ENCODE data around the gene PNPLA2.
A peak's percentile ranks its signal among the peaks of the same experiment; 100 is the strongest.

Gene PNPLA2

DNA sequence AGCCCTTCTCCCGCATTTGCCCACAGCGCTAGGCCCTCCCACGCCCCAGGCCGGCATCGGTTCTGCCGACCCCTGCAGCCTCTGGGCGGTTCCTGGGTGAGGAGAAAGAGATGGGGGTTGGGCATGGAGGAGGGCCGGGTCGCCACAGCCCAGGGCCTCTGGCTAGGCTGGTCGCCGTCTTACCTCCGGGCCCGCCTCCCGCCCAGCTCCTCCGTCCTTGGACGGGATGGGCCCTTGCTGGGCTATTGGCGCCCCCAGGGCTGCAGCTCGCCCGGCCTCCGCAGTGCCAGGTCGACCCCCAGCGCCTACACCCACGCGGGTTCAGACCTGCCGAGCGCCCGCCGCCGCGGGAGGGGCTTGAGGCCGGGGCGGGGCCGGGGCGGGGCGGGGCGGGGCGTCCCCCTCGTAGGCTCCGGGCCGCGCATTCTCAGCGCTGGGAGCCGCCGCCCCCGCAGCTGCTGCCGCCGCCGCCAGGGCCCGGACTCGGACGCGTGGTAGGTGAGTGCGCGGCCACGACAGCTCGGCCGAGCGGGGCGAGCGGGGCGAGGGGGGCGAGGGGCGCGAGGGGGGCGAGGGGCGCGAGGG is 13.9 kb downstream of the PNPLA2 start, which contains the start of gene CD151:
CD151 (plus strand) TSS at position 424 of the 585 bp plus-strand sequence. CDS start 3,118 bp downstream, outside the sequence.
- no peak for DNase-seq

DNA sequence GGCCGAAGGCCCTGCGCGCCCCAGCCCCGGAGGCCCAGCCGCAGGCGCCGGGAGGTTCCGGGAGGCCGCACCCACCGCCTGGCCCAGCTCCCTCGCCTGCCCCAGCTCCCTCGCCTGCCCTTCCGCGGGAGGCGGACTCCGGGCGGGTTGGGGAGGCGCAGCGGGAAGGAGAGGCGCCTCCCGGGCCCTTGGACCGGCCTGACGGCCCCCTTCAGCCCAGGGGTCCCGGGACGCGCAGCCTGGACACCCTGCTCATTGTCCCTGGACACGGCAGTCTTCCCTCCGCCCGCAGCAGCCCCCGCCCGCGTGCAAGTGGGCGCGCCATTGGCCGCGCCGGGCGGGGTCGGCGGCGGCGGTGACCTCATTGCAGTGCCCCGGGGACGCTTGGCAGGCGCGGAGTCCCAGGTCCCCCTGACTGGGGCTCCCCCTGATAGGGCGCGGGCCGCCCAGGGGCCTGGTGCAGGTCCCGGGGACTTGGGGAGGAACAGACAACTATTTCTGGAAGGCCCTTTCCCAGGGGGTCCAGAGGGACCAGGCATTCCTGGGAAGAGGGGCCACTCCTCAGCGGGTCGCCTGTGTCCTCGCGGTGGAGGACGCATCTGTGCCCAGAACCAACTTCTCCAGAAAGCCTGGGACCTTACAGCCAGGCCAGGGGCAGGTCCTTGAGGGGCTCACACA is 14.5 kb downstream of the PNPLA2 start:
- no peak for DNase-seq

DNA sequence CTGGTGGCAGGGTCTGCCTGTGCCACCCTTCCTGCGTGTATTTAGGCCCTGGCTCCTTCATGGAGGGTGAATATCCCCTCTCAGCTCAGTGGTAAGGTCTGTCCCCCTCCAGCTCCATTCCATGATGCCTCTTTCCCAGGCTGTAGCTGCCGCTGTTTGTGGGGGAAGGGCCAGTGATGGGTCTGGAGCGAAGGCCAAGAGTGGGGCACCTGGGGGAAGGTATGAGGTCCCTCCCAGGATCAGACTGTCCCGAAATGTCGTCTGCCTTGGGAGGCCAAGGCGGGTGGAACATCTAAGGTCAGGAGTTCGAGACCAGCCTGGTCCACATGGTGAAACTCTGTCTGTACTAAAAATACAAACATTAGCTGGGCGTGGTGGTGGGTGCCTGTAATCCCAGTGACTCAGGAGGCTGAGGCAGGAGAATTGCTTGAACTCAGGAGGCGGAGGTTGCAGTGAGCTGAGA is 15.2 kb downstream of the PNPLA2 start:
- DNase-seq, result no peak

DNA sequence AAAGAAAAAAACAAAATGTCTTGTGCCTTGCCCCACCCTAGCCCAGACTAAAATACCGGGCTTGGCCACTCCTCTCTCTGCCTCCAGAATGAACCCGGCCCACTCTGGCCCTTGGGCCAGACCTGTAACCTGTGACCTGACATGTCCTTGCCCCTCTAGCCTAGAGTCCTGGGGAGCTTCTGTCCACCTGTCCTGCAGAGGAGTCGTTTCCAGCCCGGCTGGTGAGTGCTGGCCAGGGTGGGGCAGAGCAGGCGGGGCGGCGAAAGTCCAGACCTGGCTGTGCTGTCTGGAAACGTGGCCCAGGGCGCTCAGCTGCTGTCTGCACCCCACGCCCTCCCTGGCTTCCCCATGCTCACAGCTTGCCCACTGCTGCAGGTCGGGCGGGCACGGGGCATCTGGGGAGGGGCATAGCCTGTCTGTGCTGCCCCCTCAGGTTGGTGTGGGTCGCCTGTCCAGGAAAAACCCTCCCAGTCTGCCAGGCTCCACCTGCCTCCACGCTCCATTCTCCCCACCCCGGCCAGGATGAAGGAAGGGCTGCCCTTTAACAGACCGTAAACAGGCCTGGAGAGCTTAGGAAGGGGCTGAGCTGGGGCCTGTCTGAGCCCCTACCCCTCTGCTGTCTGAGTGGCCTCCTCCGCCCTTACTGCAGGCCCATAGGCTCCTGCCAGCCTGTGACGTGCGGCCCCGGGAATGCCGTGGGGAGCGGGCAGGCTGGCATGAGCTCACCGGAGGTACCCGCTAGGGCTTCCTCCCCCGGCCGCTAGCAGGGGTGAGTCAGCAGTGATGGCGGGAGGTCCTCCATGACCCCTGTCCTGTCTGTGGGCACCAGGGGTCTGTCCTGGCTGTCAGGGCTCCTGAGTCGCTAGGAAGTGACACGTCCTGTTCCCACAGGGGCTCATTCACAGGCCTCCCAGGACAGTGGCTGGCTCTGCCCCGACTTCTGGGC is 15.9 kb downstream of the PNPLA2 start:
- DNase-seq, result no peak

DNA sequence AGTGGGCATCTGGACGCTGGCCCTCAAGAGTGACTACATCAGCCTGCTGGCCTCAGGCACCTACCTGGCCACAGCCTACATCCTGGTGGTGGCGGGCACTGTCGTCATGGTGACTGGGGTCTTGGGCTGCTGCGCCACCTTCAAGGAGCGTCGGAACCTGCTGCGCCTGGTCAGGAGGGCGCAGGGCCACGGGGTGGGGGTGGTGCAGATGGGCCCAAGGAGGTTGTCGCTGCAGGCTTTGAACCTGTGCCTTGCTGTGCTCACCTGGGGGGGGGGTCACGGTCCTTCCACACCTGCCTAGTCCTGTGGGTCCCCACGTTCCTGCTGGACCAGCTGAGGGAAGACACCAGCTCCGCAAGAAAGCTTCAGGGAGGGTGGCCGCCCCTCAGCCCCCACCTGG is 17.6 kb downstream of the PNPLA2 start:
- no peak for DNase-seq

DNA sequence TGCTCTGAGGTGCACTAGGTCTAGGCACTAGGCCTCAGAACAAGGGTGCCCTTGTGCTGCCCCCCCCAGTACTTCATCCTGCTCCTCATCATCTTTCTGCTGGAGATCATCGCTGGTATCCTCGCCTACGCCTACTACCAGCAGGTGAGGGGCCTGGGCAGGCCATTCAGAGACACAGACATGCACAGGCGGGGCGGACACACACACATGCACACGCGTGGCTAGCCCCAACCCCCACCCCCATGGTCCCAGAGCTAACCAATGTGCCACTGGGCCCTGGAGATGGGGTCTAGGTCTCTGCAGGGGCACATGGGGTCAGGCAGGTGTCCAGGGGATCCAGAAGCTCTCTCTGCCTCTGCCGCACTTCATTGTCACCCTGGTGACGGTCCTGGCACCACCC is 18.0 kb downstream of the PNPLA2 start:
- DNase-seq, result no peak

DNA sequence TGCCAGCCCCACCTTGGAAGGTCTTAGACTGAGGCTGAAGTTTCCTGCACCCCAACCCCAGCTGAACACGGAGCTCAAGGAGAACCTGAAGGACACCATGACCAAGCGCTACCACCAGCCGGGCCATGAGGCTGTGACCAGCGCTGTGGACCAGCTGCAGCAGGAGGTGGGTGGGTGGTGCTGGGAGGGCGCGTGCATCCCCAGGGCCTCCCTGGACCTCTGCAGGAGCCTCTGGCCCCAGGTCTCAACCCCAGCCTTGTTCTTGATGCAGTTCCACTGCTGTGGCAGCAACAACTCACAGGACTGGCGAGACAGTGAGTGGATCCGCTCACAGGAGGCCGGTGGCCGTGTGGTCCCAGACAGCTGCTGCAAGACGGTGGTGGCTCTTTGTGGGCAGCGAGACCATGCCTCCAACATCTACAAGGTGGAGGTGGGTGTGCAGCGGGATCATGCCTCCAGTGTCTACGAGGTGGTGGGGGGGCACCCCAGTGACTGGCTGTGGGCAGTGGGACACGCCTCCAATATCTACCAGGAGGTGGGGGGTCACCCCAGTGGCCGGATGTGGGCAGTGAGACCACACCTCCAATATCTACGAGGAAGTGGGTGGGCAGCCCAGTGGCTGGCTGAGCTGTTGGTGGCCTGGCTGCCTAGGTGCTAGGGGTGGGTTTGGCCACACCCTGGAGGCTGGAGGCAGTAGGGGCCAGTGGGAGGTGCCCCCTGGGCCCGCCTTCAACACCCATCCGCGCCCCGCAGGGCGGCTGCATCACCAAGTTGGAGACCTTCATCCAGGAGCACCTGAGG is 18.7 kb downstream of the PNPLA2 start:
- DNase-seq, result no peak

DNA sequence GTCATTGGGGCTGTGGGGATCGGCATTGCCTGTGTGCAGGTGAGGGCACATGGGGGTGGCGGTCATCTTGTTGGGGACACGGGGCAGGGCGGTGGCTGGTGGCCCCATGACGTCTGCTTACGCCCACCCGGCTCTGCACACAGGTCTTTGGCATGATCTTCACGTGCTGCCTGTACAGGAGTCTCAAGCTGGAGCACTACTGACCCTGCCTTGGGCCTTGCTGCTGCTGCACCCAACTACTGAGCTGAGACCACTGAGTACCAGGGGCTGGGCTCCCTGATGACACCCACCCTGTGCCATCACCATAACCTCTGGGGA is 19.2 kb downstream of the PNPLA2 start:
- no peak for DNase-seq

DNA sequence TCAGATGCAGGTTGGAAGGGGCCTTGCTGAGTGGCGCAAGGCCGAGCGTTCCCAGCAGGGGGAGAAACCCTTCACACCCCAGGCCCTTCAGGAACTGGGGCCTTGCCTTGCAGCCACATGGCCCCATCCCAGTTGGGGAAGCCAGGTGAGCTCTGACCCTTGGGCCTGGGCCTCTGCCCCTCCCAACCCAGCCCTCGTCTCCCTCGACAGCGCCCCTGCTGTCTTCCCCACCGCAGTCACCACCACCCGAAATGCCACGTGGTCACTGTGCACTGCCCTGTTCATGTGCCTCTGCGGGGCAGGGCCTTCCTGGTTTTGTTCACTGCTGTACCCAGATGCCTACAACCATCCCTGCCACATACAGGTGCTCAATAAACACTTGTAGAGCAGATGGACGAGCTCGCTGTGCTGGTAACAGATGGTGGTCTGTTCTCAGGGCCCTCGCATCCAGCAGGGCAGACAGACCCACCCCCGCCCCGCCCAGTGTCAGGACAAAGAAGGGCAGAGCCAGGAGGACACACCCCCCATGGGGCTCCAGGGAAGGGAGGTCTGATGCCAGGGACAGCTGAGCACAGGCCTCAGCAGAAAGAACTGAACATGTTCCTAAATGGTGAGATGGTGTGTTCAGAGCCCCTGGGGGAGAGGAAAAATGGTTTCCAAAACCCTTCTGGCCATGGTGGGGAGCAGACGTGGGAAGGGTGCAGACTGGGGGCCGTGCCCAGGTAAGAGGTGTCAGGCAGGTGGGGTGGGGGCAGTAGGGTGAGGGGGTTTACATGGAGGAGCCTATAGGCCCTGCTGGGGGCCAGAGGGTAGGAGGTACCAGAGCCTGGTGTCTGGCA is 19.9 kb downstream of the PNPLA2 start:
- DNase-seq, result no peak

DNA sequence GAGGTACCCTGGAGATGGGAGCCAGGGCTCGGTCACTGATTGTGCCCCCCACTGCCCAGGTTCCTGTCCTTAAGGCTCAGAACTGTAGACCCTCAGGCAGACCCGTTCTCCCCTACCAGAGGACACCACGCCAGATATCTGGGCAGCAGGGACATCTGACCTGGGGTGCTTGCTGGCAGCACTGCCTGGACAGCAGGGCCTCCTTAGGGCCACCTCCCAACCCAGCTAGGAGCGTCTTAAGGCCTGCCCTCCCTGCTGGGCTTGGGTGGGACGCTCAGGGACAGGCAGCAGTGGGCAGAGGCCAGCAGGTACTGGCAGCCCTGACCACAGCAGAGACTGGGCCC is 20.5 kb downstream of the PNPLA2 start:
- DNase-seq, result no peak

DNA sequence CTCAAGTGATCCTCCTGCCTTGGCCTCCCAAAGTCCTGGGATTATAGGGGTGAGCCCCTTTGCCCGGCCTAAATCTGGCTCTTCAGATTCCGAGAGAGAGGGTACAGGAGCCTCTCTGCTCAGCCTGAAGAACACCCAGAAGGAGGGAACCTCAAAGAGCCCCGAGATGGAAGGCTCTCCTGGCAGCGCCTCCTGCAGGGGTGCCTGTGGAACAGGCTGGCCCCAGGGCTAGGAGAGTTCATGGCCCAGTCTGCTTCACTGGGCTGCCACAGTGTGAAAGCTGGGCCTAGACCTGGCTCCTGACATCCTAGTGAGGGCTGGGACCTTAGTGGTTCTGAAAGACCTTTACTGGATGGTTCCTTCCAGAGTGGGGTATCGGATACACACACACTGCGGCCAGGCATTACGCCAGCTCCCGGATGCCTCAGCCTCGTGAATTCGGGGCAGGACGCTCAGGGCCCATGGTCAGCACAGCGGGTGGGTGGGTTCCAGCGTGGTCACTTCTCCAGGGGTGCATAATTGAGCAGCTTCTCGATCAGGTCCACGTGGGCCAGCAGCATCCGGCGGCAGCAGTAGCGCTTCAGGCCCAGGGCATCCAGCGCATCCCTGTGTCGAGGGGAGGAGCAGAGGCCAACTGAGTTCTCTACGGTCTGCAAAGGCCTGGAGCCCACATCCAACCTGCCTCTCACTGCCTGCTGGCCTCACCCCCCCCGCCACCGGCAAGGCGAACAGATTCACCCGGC is 21.3 kb downstream of the PNPLA2 start:
- DNase-seq, result no peak

DNA sequence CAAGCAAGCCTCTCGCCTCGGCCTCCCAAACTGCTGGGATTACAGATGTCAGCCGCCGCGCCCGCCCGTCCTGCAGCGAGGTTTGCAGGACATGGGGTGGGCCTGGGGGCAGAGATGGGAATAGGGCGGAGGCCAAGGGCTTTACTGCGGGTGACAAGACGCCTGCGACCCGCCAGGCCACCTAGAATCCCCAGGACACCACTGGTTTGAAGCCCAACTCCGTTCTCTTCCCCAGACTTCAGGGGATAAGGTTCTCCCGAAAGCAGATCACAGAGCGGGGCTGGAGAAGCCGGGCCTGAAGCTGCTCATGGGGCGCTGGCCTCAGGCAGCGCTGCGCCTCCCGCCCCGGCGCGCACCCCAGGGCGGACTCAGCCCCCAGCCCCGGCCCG is 23.3 kb downstream of the PNPLA2 start:
- no peak for DNase-seq

DNA sequence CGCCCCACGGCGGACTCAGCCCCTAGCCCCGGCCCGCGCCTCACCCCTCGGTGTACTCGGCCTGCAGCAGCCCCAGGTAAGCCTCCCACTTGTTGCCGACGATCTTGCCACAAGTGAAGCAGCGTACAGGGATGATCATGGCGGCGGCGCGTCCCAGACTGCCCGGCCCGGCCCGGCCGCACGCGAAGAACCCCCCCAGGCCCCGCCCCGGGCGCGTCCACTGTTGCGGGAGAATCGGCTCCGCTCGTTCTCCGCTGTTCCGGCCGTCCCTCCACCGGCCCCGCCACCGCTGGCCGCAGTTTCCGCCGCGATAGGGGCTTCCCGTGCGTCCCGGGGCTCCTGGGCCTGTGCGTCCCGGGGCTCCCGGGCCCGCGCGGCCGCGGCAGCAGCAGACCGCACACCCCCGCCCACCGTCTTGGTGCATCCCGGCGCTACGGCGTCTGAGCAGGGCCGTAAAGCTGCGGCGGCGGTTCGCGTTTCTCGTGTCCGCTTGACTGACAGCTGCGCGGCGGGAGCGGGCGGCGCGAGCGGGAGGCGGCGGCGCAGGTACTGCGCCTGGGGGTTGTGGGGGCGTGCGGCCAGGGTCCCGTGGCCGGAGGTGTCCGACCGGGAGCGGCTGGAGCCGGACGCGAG is 23.8 kb downstream of the PNPLA2 start, which contains the start of the genes POLR2L and TSPAN4:
POLR2L (minus strand) TSS at position 160 of the 633 bp plus-strand sequence; CDS start at position 139, 21 bp downstream.
TSPAN4 (plus strand) TSS at position 483 of the 633 bp plus-strand sequence. CDS start 7,453 bp downstream, outside the sequence.
- peak; percentile 86 for DNase-seq

DNA sequence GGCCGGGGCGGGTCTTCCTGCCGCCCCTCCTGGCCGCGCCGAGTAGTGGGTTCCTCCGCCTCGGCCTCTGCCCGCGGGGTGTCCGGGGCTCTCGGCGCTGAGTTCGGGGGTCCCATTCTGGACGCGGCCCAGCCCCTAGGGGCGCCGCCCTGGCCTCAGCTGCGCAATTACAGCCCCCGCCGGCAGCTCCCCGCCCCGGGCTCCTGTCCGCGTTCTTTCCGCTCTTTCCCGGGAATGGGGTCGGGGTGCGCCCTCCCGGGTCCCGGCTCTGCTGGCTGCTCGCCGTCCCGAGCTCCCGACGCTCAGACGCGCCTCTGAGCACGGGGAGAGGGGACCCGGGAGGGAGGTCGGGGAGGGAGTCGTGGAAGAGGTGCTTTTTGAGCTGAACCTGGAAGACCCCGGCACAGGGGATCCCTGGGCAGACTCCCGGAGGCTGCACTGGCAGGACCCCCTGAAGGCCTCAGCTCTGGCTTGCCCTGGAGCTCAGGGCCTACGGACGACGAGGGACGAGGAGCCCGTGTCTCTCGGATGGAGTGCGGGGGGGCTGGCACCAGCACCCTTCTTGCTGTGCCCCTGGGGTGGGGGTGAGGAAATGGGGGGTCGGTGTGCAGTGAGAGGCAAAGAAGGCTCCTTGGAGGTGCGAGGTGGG is 24.5 kb downstream of the PNPLA2 start:
- no peak for DNase-seq

DNA sequence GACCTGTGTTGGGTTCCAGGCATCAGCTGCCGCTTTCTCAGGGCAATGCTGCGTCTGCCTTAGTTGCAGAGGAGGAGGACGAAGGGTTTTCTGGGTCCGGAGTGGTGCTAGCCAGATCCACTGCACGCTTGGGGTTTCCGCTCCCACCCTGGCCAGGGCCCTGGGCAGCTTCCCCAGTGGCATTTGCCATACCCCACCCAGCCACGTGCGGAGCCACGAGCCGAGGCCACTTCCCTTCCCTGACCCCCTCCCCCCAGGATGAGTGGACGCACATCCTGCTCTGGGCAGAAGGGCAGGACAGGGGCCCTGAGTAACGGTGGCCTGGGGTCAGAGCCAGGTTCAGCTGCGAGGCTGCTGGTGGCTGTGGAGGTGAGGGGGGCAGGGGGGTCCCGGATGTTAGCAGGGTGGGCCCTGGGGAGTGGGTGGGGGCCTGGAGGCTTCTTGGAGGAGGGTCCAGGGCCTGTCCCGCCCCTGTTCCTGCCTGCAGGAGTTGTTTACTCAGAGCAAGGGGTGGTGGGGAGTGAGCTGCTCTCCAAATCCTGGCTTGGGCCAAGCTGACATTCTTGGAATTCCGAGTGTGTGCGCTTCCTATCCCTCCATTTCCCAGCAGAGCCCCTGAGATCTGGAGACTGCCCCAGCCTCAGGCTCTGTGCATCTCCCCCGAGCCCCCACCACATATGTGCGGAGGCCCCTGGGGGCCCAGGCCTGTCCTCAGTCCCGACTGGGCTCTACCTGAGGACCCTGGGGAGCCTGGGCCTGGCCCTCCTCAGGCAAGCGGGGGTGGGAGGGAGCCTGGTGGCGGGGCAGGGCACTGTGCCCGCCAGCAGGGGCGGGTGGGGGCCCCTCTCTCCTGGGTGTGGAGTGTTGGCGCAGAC is 25.3 kb downstream of the PNPLA2 start:
- DNase-seq, result no peak

DNA sequence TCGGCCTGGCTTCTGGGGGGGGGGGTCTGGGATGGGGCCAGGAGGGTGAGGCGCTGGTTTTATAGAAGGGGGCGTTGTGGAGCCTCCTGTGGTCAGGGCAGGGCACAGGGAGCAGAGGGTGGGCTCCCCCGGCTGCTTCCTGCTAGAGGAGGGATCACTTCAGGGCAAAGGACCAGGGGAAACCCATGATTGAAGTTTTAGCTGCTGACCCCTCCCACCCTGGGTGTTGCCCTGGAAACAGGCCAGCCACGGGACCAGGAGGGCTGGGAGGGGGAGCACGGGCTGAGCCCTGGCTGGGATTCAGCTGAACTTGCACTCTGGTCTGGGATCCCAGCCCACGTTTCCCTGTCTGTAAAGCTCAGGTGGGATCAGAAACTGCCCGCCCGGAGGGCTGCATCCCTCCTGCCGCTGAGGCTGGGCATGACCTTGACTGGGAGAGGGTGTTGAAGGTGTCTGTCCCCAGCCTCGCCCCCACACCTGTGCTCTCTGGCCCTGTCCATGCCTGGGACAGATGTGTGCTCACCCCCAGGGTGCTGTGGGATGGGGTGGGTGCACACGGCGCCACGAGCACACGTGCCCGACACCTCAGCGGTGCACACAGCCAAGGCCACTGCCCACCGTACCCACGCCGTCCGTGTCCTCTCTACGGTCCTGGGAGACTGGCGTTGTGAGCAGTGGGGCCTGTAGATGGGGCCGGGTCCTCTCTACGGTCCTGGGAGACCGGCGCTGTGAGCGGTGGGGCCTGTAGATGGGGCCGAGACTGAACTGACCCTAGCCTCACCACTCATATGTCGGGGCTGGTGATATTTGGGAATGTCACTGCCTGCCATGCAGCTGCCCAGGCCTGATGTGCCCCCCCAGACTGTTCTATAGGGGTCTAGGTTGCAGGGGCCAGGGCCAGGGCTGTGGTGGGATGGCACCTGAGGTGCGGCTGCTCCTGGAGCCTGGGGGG is 26.3 kb downstream of the PNPLA2 start:
- DNase-seq, result peak; percentile 19

DNA sequence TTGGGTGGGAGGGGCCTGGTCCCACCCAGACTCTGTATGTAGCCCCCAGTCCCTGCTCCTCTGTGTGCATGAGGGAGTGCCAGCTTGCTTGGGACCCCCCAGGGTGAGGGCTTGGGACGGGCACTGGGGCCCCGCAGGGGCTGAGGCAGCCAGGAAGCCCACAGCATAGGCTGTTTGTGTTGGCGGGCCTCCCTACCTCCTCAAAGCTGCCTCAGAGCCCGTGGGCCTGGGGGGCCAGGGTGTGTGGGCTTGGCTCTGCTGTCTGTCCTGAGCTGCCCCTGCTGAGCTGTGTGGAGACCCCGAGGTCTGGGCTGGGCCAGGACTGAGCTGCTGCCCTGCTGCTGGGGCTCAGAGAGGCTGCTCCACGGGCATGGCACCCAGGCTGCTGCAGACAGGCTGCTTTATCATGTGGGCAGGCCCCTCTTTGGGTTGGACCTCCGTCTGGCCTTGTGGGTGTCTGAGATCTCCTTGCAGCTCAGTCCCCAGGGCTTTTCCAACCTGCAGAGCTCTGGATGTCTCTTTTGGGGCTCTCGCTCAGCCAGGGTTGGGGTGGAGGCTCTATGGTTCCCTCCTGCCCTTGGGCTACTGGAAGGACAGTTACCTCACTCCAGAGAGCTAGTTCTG is 27.3 kb downstream of the PNPLA2 start:
- DNase-seq, result no peak

All from midbrain (tissue), 1 donor.